ENCODE results near the gene MYL5.

The MYL5 gene

DNA sequence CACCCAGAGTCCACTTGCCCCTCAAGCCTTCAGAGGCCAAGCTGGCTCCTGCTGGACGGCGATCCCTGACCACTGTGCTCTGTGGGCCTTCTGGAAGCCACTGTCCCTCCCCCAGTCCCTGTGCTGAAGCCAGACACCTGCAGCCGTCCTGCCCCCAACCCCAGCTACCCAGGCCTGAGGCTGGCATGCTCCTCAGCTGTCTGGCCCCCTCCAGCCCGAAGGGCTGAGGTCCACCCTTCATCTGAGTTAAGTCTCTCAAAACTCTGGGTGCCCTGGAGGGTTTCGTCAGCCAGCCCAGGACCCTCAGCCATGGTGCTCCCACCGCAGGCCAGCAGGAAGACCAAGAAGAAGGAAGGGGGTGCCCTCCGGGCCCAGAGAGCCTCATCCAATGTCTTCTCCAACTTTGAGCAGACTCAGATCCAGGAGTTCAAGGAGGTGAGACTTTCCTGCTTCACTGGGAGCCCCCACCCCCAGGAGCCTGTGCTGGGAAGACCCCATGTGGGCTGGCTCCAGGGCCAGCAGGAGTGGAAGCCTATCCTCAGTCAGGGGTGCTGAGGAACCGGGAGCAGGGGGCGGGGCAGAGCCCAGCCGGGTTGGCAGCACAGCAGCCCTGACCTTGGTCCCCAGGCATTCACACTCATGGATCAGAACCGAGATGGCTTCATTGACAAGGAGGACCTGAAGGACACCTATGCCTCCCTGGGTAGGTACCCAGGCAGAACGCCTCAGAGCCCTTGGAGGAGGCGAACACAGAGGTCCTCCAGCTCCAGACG is 4.2 kb downstream of the MYL5 start:
- H3K36me3 ChIP-seq (ENCODE audit: insufficient read depth, insufficient read length, low read length): peaks cover under 1% of the 10 kb centered on the region
- no peaks in the 10 kb centered on the region for H3K9me3 ChIP-seq (ENCODE audit: insufficient read depth, low read length)
- no peak overlapping the region for H3K4me3 ChIP-seq (ENCODE audit: insufficient read length, low read depth)
- H3K9ac ChIP-seq (ENCODE audit: insufficient read length, low read depth): peak overlapping the region; percentile 43
- H3K4me1 ChIP-seq (ENCODE audit: insufficient read depth, insufficient read length): peaks cover 42% of the 10 kb centered on the region
- no peaks in the 10 kb centered on the region for H3K27me3 ChIP-seq (ENCODE audit: insufficient read depth, insufficient read length)
- no peak for DNase-seq (ENCODE audit: low read depth, low spot score)
- TF ChIP-seq YY1 (IDR thresholded peaks at IDR 0.05; ENCODE audit: insufficient read depth, insufficient read length) (no peak), SUZ12 (IDR thresholded peaks at IDR 0.05; ENCODE audit: extremely low read depth, insufficient read depth, insufficient read length) (no peak), ZNF274 (IDR thresholded peaks at IDR 0.05; ENCODE audit: low read depth, low read length) (no peak)

DNA sequence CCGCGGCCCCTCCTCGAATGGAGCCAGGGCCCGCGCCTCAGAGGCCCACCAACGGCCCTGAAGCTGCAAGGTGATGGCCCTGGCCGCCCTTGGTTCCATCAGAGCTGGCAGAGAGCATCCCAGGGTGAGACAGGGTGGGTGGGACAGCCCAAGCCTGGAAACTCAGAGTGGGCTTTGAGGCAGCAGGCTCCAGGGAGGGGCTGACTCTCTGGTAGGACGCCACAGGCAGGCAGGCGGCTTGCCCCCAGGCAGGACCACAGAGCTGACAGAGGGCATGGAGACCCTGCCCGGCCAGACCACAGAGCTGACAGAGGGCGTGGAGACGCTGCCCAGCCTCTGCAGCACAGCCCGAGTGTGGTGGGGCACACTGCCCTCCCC is 4.8 kb downstream of the MYL5 start:
- Histone ChIP-seq H3K9me3 (ENCODE audit: insufficient read depth, low read length) (no peaks in the 10 kb centered on the region), H3K9ac (ENCODE audit: insufficient read length, low read depth) (peak overlapping the region; percentile 43), H3K36me3 (ENCODE audit: insufficient read depth, insufficient read length, low read length) (no peaks in the 10 kb centered on the region), H3K27me3 (ENCODE audit: insufficient read depth, insufficient read length) (no peaks in the 10 kb centered on the region), H3K4me1 (ENCODE audit: insufficient read depth, insufficient read length) (peaks cover 47% of the 10 kb centered on the region), H3K4me3 (ENCODE audit: insufficient read length, low read depth) (no peak overlapping the region)
- DNase-seq (ENCODE audit: low read depth, low spot score): no peak
- TF ChIP-seq ZNF274 (IDR thresholded peaks at IDR 0.05; ENCODE audit: low read depth, low read length): no peak
- no peak for TF ChIP-seq SUZ12 (IDR thresholded peaks at IDR 0.05; ENCODE audit: extremely low read depth, insufficient read depth, insufficient read length)

DNA sequence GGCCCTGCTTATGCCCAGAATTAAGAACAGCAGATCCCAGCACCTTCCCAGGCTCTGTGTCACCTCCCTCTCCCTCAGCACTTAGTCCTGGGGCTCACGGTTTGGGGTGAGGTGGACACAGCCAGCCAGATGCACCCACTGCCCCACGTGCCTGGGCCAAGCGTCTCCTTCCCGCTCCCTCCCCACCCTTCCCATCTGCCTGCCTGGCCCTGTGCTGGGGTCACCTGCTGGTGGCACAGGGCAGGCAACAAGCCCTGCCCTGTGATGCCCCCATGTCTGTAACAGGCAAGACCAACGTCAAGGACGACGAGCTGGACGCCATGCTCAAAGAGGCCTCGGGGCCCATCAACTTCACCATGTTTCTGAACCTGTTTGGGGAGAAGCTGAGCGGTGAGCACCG is 5.3 kb downstream of the MYL5 start:
- DNase-seq (ENCODE audit: low read depth, low spot score): no peak

DNA sequence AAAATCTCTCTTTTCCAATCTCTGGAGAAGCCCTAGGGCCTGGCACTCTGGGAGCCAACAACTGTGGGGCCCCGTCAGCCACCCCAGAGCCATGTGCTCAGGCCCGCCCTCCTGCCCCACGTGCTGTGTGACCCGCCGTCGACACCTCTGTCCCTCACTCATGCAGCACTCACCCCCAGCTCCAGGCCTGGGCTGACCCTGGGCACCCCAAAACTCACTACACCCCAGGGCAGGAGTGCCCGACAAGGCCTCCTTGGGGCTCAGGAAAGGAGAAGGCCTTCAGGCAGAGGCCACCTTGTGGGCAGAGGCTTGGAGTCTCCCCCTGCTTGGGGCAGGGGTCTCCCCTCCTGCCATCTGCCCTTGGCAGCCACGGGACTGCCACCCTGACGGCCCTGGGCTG is 5.7 kb downstream of the MYL5 start:
- Histone ChIP-seq H3K27me3 (ENCODE audit: insufficient read depth, insufficient read length) (no peaks in the 10 kb centered on the region), H3K4me1 (ENCODE audit: insufficient read depth, insufficient read length) (peaks cover 50% of the 10 kb centered on the region), H3K36me3 (ENCODE audit: insufficient read depth, insufficient read length, low read length) (no peaks in the 10 kb centered on the region), H3K9ac (ENCODE audit: insufficient read length, low read depth) (peak overlapping the region; percentile 29), H3K4me3 (ENCODE audit: insufficient read length, low read depth) (no peak overlapping the region), H3K9me3 (ENCODE audit: insufficient read depth, low read length) (no peaks in the 10 kb centered on the region)
- DNase-seq (ENCODE audit: low read depth, low spot score): no peak
- TF ChIP-seq ZNF274 (IDR thresholded peaks at IDR 0.05; ENCODE audit: low read depth, low read length): no peak
- TF ChIP-seq SUZ12 (IDR thresholded peaks at IDR 0.05; ENCODE audit: extremely low read depth, insufficient read depth, insufficient read length): no peak
- TF ChIP-seq YY1 (IDR thresholded peaks at IDR 0.05; ENCODE audit: insufficient read depth, insufficient read length): no peak

More for the DNA sequence above, 5.3 kb downstream of the MYL5 start:
- Histone ChIP-seq H3K27me3 (ENCODE audit: insufficient read depth, insufficient read length) (no peaks in the 10 kb centered on the region), H3K36me3 (ENCODE audit: insufficient read depth, insufficient read length, low read length) (no peaks in the 10 kb centered on the region), H3K9ac (ENCODE audit: insufficient read length, low read depth) (peak overlapping the region; percentile 16), H3K9me3 (ENCODE audit: insufficient read depth, low read length) (no peaks in the 10 kb centered on the region), H3K4me3 (ENCODE audit: insufficient read length, low read depth) (no peak overlapping the region), H3K4me1 (ENCODE audit: insufficient read depth, insufficient read length) (peaks cover 52% of the 10 kb centered on the region)
- TF ChIP-seq YY1 (IDR thresholded peaks at IDR 0.05; ENCODE audit: insufficient read depth, insufficient read length) (no peak), SUZ12 (IDR thresholded peaks at IDR 0.05; ENCODE audit: extremely low read depth, insufficient read depth, insufficient read length) (no peak), ZNF274 (IDR thresholded peaks at IDR 0.05; ENCODE audit: low read depth, low read length) (no peak)

DNA sequence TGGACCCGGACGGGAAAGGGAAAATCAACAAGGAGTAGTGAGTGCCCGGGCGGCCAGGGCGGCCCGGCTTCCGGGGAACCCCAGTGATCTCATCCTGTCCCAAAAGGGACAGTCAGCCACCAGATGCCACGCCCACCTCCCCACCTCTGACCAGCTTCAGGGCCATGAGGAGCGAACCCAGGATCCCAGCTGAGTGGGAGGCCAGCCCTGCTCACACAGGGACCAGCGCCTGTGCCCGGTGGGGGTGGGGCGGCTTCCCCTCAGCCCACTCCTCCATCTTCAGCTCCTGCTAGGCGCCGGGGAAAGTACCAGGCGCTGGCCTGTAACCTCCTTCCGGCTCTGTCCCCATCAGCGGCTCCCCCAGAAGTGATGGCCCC is 6.2 kb downstream of the MYL5 start:
- Histone ChIP-seq H3K36me3 (ENCODE audit: insufficient read depth, insufficient read length, low read length) (no peaks in the 10 kb centered on the region), H3K9me3 (ENCODE audit: insufficient read depth, low read length) (no peaks in the 10 kb centered on the region), H3K27me3 (ENCODE audit: insufficient read depth, insufficient read length) (no peaks in the 10 kb centered on the region), H3K4me1 (ENCODE audit: insufficient read depth, insufficient read length) (peaks cover 46% of the 10 kb centered on the region), H3K4me3 (ENCODE audit: insufficient read length, low read depth) (peak overlapping the region; percentile 46), H3K9ac (ENCODE audit: insufficient read length, low read depth) (peak overlapping the region; percentile 65)
- TF ChIP-seq SUZ12 (IDR thresholded peaks at IDR 0.05; ENCODE audit: extremely low read depth, insufficient read depth, insufficient read length): no peak
- TF ChIP-seq YY1 (IDR thresholded peaks at IDR 0.05; ENCODE audit: insufficient read depth, insufficient read length): no peak
- no peak for DNase-seq (ENCODE audit: low read depth, low spot score)

DNA sequence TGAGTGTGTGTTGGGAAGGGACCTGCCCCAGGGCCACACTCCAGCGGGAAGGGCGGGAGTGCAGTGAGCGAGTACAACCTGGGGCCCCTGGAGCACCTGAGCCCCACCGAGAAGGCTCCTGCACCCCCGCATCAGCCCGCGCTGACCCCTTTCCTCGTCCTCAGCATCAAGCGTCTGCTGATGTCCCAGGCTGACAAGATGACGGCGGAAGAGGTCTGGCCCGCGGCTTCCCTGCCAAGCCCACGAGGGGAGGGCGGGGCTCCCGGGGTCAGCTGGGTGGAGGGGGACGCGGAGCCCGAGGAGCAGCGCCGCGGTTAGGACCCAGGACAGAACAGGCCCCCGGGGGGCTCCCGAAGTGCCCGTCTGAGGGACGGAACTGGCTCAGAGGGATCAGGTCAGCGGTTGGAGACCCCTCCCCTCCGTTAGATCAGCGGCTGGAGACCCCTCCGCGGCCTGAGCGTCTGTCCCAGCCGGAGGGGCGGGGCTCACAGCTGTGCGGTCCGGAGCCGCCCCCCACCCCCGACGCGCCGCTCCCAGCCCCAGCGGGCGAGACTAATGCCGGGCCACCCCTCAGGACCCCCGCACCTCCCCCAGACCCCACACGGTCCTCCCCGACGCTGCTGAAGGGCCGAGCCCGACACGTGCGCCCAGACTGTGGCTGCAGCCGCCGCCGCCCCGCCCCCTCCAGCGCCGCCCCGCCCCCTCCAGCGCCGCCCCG is 6.7 kb downstream of the MYL5 start:
- peak overlapping the region; percentile 65 for H3K9ac ChIP-seq (ENCODE audit: insufficient read length, low read depth)
- TF ChIP-seq ZNF274 (IDR thresholded peaks at IDR 0.05; ENCODE audit: low read depth, low read length) (no peak), SUZ12 (IDR thresholded peaks at IDR 0.05; ENCODE audit: extremely low read depth, insufficient read depth, insufficient read length) (no peak), YY1 (IDR thresholded peaks at IDR 0.05; ENCODE audit: insufficient read depth, insufficient read length) (no peak)
- no peaks in the 10 kb centered on the region for H3K36me3 ChIP-seq (ENCODE audit: insufficient read depth, insufficient read length, low read length)
- peaks cover 43% of the 10 kb centered on the region for H3K4me1 ChIP-seq (ENCODE audit: insufficient read depth, insufficient read length)
- H3K9me3 ChIP-seq (ENCODE audit: insufficient read depth, low read length): no peaks in the 10 kb centered on the region
- DNase-seq (ENCODE audit: low read depth, low spot score): no peak
- peak overlapping the region; percentile 46 for H3K4me3 ChIP-seq (ENCODE audit: insufficient read length, low read depth)
- H3K27me3 ChIP-seq (ENCODE audit: insufficient read depth, insufficient read length): no peaks in the 10 kb centered on the region

DNA sequence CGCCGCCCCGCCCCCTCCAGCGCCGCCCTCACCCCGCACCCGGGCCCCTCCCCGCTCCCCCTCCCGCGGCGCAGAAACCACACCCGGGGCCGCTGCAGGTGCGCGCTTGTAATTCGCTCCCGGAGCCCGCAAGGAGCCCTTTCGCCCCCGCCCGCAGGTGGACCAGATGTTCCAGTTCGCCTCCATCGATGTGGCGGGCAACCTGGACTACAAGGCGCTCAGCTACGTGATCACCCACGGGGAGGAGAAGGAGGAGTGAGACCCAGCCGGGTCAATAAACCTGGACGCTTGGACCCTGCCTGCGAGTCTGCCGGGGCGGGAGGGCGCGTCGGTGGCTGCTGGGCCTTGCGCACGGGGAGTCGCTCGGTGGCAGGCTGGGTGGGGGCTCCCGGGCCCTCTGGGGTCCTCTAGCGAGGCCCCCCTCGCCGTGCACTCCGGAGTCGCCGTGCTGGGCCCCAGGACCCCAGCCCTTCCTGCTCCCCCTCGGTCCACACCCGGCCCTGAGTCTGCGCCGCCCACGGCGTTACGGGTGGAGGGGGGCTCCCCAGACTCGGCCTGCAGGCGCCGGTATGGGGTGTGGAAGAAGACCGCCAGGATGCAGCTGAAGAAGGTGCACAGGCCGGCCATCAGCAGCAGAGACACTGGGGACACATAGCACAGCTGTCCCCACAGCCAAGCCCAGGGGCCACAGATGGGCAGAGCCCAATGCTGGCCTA is 7.6 kb downstream of the MYL5 start:
- no peak for DNase-seq (ENCODE audit: low read depth, low spot score)
- no peak overlapping the region for H3K4me3 ChIP-seq (ENCODE audit: insufficient read length, low read depth)

More for the DNA sequence above, 7.6 kb downstream of the MYL5 start:
- TF ChIP-seq SUZ12 (IDR thresholded peaks at IDR 0.05; ENCODE audit: extremely low read depth, insufficient read depth, insufficient read length) (no peak), ZNF274 (IDR thresholded peaks at IDR 0.05; ENCODE audit: low read depth, low read length) (no peak), YY1 (IDR thresholded peaks at IDR 0.05; ENCODE audit: insufficient read depth, insufficient read length) (no peak)
- Histone ChIP-seq H3K4me1 (ENCODE audit: insufficient read depth, insufficient read length) (peaks cover 39% of the 10 kb centered on the region), H3K9me3 (ENCODE audit: insufficient read depth, low read length) (no peaks in the 10 kb centered on the region), H3K36me3 (ENCODE audit: insufficient read depth, insufficient read length, low read length) (no peaks in the 10 kb centered on the region), H3K9ac (ENCODE audit: insufficient read length, low read depth) (no peak overlapping the region), H3K27me3 (ENCODE audit: insufficient read depth, insufficient read length) (no peaks in the 10 kb centered on the region)
